GM21619 (cell line): ENCODE data around the gene KDM2A.

ENCODE experiments used
- ATAC-seq: cut with Tn5 transposase; IDR thresholded peaks from one replicate; pipeline ENCODE4 v1.9.1; 2021; ENCODE audit not compliant: unreplicated experiment

KDM2A gene

GRCh38 chr11:67300256-67300755 is 181.2 kb downstream of the KDM2A start:
- no peak for ATAC-seq

- no peak for ATAC-seq
These were observed 181.8 kb downstream of the KDM2A start for GRCh38 chr11:67300756-67301312.

- no peak for ATAC-seq
These were observed 182.4 kb downstream of the KDM2A start for GRCh38 chr11:67301313-67301921.

GRCh38 chr11:67301951-67302516 is 183.0 kb downstream of the KDM2A start:
- ATAC-seq = no peak

- ATAC-seq = no peak
These were observed 183.6 kb downstream of the KDM2A start for GRCh38 chr11:67302571-67303131.

- no peak for ATAC-seq
These were observed 184.2 kb downstream of the KDM2A start, which contains the start of gene SSH3 for GRCh38 chr11:67303132-67303834. TSS of gene SSH3 (plus strand) at chr11:67303530. CDS start at chr11:67303626, 96 bp downstream.

- ATAC-seq = no peak
These were observed 184.9 kb downstream of the KDM2A start for GRCh38 chr11:67303835-67304411.

- ATAC-seq = no peak
These were observed 185.5 kb downstream of the KDM2A start for GRCh38 chr11:67304511-67305113.

GRCh38 chr11:67306769-67307544 is 187.9 kb downstream of the KDM2A start:
- ATAC-seq = no peak

GRCh38 chr11:67307545-67308001 is 188.5 kb downstream of the KDM2A start:
- no peak for ATAC-seq
